ENCODE data around the gene IFIT1B.

DNA sequence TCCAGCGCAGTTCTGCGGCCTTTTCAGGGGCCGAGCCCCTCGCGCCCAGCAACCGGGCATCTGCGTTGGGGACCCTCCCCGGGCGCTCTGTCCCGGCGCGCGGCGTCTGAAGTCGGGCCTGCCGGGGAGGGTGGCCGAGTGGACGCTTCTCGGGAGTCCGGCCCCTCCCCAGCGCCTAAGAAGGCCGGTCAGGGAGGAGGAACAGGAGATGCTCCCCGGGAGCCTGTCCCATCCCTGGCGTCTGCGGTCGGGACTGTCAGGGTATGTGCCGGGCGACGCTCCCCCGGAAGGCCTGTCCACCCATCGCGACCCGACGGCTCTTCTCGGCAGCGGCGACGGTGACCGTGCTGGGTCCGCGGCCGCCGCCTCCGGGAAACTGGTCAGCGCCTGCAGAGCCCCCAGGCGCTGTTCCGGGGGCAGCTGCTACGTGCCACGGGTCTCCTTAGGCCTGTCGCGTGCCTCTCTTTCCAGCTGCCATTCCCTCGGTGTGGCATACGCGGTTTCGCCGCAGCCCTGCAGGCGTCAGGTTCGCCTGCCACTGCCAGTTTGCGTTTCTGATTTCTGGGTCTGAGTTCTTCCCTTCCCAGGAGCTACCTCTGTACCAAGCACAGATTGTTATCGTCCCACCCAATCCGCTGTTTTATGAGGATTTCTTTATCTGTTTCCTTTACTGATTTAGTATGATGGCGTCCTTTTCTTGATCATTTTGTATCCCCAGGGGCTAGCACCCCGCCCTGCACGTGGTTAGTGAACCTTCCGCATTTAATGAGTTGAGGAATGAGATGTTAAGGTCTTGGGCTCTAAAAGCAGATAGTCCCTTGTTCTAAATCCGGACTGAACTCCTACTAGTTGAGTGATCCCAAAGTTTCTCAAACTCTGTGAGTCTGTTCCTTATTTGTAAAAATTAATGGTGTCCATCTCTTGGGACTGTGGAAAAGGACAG is 37.3 kb downstream of the IFIT1B start:
- TF ChIP-seq, protein P1, sequence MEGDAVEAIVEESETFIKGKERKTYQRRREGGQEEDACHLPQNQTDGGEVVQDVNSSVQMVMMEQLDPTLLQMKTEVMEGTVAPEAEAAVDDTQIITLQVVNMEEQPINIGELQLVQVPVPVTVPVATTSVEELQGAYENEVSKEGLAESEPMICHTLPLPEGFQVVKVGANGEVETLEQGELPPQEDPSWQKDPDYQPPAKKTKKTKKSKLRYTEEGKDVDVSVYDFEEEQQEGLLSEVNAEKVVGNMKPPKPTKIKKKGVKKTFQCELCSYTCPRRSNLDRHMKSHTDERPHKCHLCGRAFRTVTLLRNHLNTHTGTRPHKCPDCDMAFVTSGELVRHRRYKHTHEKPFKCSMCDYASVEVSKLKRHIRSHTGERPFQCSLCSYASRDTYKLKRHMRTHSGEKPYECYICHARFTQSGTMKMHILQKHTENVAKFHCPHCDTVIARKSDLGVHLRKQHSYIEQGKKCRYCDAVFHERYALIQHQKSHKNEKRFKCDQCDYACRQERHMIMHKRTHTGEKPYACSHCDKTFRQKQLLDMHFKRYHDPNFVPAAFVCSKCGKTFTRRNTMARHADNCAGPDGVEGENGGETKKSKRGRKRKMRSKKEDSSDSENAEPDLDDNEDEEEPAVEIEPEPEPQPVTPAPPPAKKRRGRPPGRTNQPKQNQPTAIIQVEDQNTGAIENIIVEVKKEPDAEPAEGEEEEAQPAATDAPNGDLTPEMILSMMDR (conservative IDR thresholded peaks at IDR 0.05; ENCODE audit: low read depth, low read length), result no peak
- no peak for TF ChIP-seq EZH2 (IDR thresholded peaks at IDR 0.05; ENCODE audit: low read length, unreplicated experiment)
